IMR-90 (cell line): ENCODE data around the gene ZNF385C. TPM values are rescaled to one million over a fixed set of nuclear protein-coding genes. Genes with fewer than 3 reads are reported as not detected.

Experiments used
- ATAC-seq: fragments of 200-7000 bp; cut with Tn5 transposase; 2 replicates; pipeline ENCODE4 v1.9.1; 2020; ENCODE audit warnings: low read depth, mild to moderate bottlenecking, moderate library complexity
- BruUV-seq: library from RNA; stranded (reverse); fragments of 400-500 nt; replicated peaks from 2 replicates; lab custom pipeline; 2021; lab: Mats Ljungman, UMichigan
- CTCF ChIA-PET: fragments of 300-600 bp; formaldehyde crosslinking; extraction: SDS; loops from one replicate; lab custom pipeline; 2021; ENCODE audit warnings: antibody characterized with exemption; lab: Yijun Ruan, JAX
- POLR2A ChIA-PET: fragments of 300-600 bp; sonication (Branson Sonifier 250); formaldehyde crosslinking; loops from one replicate; lab custom pipeline; 2022; ENCODE audit warnings: antibody characterized with exemption; ENCODE audit not compliant: unreplicated experiment; lab: Charles Lee
- DNase-seq: peaks from one replicate; pipeline ENCODE4 v3.0.0; 2013
- H2AFZ ChIP-seq: replicated peaks from 2 replicates; pipeline ENCODE3; 2013; ENCODE audit warnings: low read length, mild to moderate bottlenecking; ENCODE audit not compliant: poor library complexity
- H2AK5ac ChIP-seq: 2 replicates; pipeline ENCODE4 v1.6.1; 2013; ENCODE audit warnings: low read depth, low read length, inconsistent platforms
- H2AK9ac ChIP-seq: replicated peaks from 2 replicates; pipeline ENCODE3; 2013; ENCODE audit warnings: mild to moderate bottlenecking, low read depth, low read length, moderate library complexity; ENCODE audit not compliant: poor library complexity
- H2BK120ac ChIP-seq: 2 replicates; pipeline ENCODE4 v1.6.1; 2013; ENCODE audit warnings: low read depth, low read length, inconsistent platforms
- H2BK15ac ChIP-seq: 3 replicates; pipeline ENCODE4 v1.6.1; 2013; ENCODE audit warnings: low read depth, low read length, inconsistent platforms
- H2BK20ac ChIP-seq: 2 replicates; pipeline ENCODE4 v1.6.1; 2013; ENCODE audit warnings: low read depth, mild to moderate bottlenecking, inconsistent platforms, low read length, moderate library complexity
- H2BK5ac ChIP-seq: 2 replicates; pipeline ENCODE4 v1.6.1; 2013; ENCODE audit warnings: mild to moderate bottlenecking, low read depth, low read length, inconsistent platforms; ENCODE audit not compliant: poor library complexity, severe bottlenecking
- H3K14ac ChIP-seq: replicated peaks from 2 replicates; pipeline ENCODE4 v1.6.1; 2013; ENCODE audit warnings: low read depth, low read length, inconsistent platforms
- H3K18ac ChIP-seq: 2 replicates; pipeline ENCODE4 v1.6.1; 2013; ENCODE audit warnings: low read depth, low read length, control low read depth
- H3K23ac ChIP-seq: 2 replicates; pipeline ENCODE4 v1.6.1; 2013; ENCODE audit warnings: low read depth, low read length, inconsistent platforms
- H3K27ac ChIP-seq: 2 replicates; pipeline ENCODE4 v1.5.1; 2013; ENCODE audit warnings: mild to moderate bottlenecking, control low read depth, low read length; ENCODE audit not compliant: insufficient read depth
- H3K27me3 ChIP-seq: 2 replicates; pipeline ENCODE4 v1.6.1; 2013; ENCODE audit warnings: low read length; ENCODE audit not compliant: control insufficient read depth, insufficient read depth
- H3K36me3 ChIP-seq: 2 replicates; pipeline ENCODE4 v1.6.1; 2013; ENCODE audit warnings: low read length, mixed read lengths; ENCODE audit not compliant: control insufficient read depth, insufficient read depth
- H3K4ac ChIP-seq: 2 replicates; pipeline ENCODE4 v1.6.1; 2013; ENCODE audit warnings: low read depth, low read length, inconsistent platforms
- H3K4me1 ChIP-seq: 2 replicates; pipeline ENCODE4 v1.6.1; 2013; ENCODE audit warnings: low read length, mixed read lengths; ENCODE audit not compliant: control insufficient read depth, insufficient read depth
- H3K4me2 ChIP-seq: 2 replicates; pipeline ENCODE4 v1.6.1; 2013; ENCODE audit warnings: low read depth, mild to moderate bottlenecking, control low read depth, low read length, moderate library complexity
- H3K4me3 ChIP-seq: 2 replicates; pipeline ENCODE4 v1.5.1; 2013; ENCODE audit warnings: low read depth, mild to moderate bottlenecking, control low read depth, low read length, moderate library complexity; ENCODE audit not compliant: insufficient read depth
- H3K56ac ChIP-seq: 2 replicates; pipeline ENCODE4 v1.6.1; 2013; ENCODE audit warnings: low read length, inconsistent platforms; ENCODE audit not compliant: insufficient read depth; ENCODE audit errors: extremely low read depth
- H3K79me1 ChIP-seq, 2 experiments: 2 replicates each; pipeline ENCODE4 v1.6.1; 2013; ENCODE audit warnings: low read length in 2 of 2, inconsistent platforms in 1 of 2, low read depth in 1 of 2
- H3K9ac ChIP-seq: 2 replicates; pipeline ENCODE4 v1.6.1; 2013; ENCODE audit warnings: low read depth, low read length, control low read depth
- H3K9me1 ChIP-seq: 2 replicates; pipeline ENCODE4 v1.6.1; 2013; ENCODE audit warnings: low read length, inconsistent platforms; ENCODE audit not compliant: insufficient read depth
- H3K9me3 ChIP-seq: 2 replicates; pipeline ENCODE4 v1.6.1; 2013; ENCODE audit warnings: low read length; ENCODE audit not compliant: control insufficient read depth, insufficient read depth
- H4K20me1 ChIP-seq: 2 replicates; pipeline ENCODE4 v1.6.1; 2013; ENCODE audit warnings: low read length, inconsistent platforms; ENCODE audit not compliant: insufficient read depth
- H4K5ac ChIP-seq: 2 replicates; pipeline ENCODE4 v1.6.1; 2013; ENCODE audit warnings: mild to moderate bottlenecking, low read depth, low read length, control low read depth
- H4K8ac ChIP-seq, 2 experiments: 2 replicates each; pipeline ENCODE4 v1.6.1; 2013; ENCODE audit warnings: low read depth in 2 of 2, low read length in 2 of 2, control low read depth in 1 of 2, inconsistent platforms in 1 of 2
- H4K91ac ChIP-seq: 2 replicates; pipeline ENCODE4 v1.6.1; 2013; ENCODE audit warnings: low read depth, low read length, inconsistent platforms; ENCODE audit not compliant: insufficient read depth
- BHLHE40 ChIP-seq: fragments of 150-350 bp; IDR thresholded peaks from 2 replicates; pipeline ENCODE4 v1.6.1; 2016; ENCODE audit warnings: mild to moderate bottlenecking, low read depth, low read length
- CEBPB ChIP-seq: IDR thresholded peaks from 2 replicates; pipeline ENCODE4 v1.6.1; 2012; ENCODE audit warnings: low read depth, low read length, improper control_type of control experiment
- CHD1 ChIP-seq: IDR thresholded peaks from 2 replicates; pipeline ENCODE4 v1.6.1; 2012; ENCODE audit warnings: low read depth, low read length, improper control_type of control experiment
- ELK1 ChIP-seq: fragments of 150-350 bp; IDR thresholded peaks from 2 replicates; pipeline ENCODE4 v1.6.1; 2016; ENCODE audit warnings: low read depth, mild to moderate bottlenecking, low read length, moderate library complexity, borderline replicate concordance
- MAFK ChIP-seq: IDR thresholded peaks from 2 replicates; pipeline ENCODE4 v1.6.1; 2012; ENCODE audit warnings: low read depth, low read length, improper control_type of control experiment
- MAZ ChIP-seq: IDR thresholded peaks from 2 replicates; pipeline ENCODE4 v1.6.1; 2012; ENCODE audit warnings: low read depth, mild to moderate bottlenecking, low read length, improper control_type of control experiment, moderate library complexity, borderline replicate concordance
- MXI1 ChIP-seq: IDR thresholded peaks from 2 replicates; pipeline ENCODE4 v1.6.1; 2012; ENCODE audit warnings: low read depth, mild to moderate bottlenecking, low read length, moderate library complexity, borderline replicate concordance
- NFE2L2 ChIP-seq: fragments of 150-350 bp; IDR thresholded peaks from 2 replicates; pipeline ENCODE4 v1.6.1; 2016; ENCODE audit warnings: low read depth, mild to moderate bottlenecking, low read length
- POLR2A ChIP-seq: IDR thresholded peaks from 2 replicates; pipeline ENCODE4 v1.6.1; 2012; ENCODE audit warnings: mild to moderate bottlenecking, low read depth, low read length
- RAD21 ChIP-seq: IDR thresholded peaks from 2 replicates; pipeline ENCODE4 v1.6.1; 2012; ENCODE audit warnings: low read length, improper control_type of control experiment
- RCOR1 ChIP-seq: IDR thresholded peaks from 2 replicates; pipeline ENCODE4 v1.6.1; 2012; ENCODE audit warnings: mild to moderate bottlenecking, low read length, improper control_type of control experiment; ENCODE audit not compliant: insufficient replicate concordance
- RFX5 ChIP-seq: IDR thresholded peaks from 2 replicates; pipeline ENCODE4 v1.8.0; 2012; ENCODE audit warnings: low read depth, mild to moderate bottlenecking, low read length, moderate library complexity
- SMC3 ChIP-seq: fragments of 150-350 bp; IDR thresholded peaks from 2 replicates; pipeline ENCODE4 v1.6.1; 2016; ENCODE audit warnings: low read depth, mild to moderate bottlenecking, antibody characterized with exemption, low read length, moderate library complexity
- USF2 ChIP-seq: fragments of 150-350 bp; IDR thresholded peaks from 2 replicates; pipeline ENCODE4 v1.6.1; 2017; ENCODE audit warnings: mild to moderate bottlenecking, antibody characterized with exemption, low read length, low read depth
- WGBS, 2 experiments: methylation state at CpG; one replicate each; pipeline versions ENCODE4 v1.1.5 to v1.1.7; 2013; ENCODE audit warnings: missing lambda C conversion rate in 2 of 2; ENCODE audit not compliant: insufficient read length in 1 of 2; ENCODE audit errors: extremely low coverage in 2 of 2; 5-methylcytosine and 5-hydroxymethylcytosine counted together
- dilution Hi-C: fragments of 300-500 bp; cut with HindIII; formaldehyde crosslinking; loops from one replicate; pipeline ENCODE4 v1.14.3; 2018; ENCODE audit warnings: low sequenced_read_pairs; ENCODE audit not compliant: unreplicated experiment
- in situ Hi-C: fragments of 300-500 bp; cut with MboI; formaldehyde crosslinking; loops from 3 replicates; pipeline ENCODE4 v1.14.3; 2019; ENCODE audit warnings: low sequenced_read_pairs, inconsistent platforms, mixed read lengths
- intact Hi-C: fragments of 100-400 bp; cut with micrococcal nuclease; formaldehyde crosslinking; loops from 2 replicates; pipeline ENCODE4 v1.10.0; 2022
- polyA plus RNA-seq, 3 experiments: library from polyadenylated mRNA; depleted of rRNA; stranded (reverse); fragments of >200 nt; gene quantifications; 2 replicates each; pipeline ENCODE4 v1.2.3, GENCODE V29; 2012; ENCODE audit warnings: low replicate concordance in 1 of 3
- total RNA-seq: library from RNA; depleted of rRNA; stranded (reverse); fragments of >200 nt; gene quantifications from 2 replicates; pipeline ENCODE4 v1.2.3, GENCODE V29; 2012

Gene ZNF385C
- total and polyA plus RNA-seq, 2 of the 4 experiments (the other 2 are of a cell fraction), result not detected

- TF ChIP-seq USF2 (no peak), RCOR1 (no peak), NFE2L2 (no peak)
Observed at GRCh38 chr17:42018988-42019387, 79.3 kb downstream of the ZNF385C start (continued).

GRCh38 chr17:42018339-42018738, 79.9 kb downstream of the ZNF385C start:
- in situ Hi-C loops, result no loop called here
- POLR2A ChIA-PET, result interaction anchor here (0.5 to 0.6 kb wide), 3 partner anchors 124 to 206 kb away, joined by 4 to 5 read pairs (median 4); partner anchors contain the start of gene FKBP10
- WGBS, 2 experiments, result no CpG with 5 or more reads among the region's 3 CpGs
- no peak for TF ChIP-seq MAZ
- no peak for TF ChIP-seq RFX5
- TF ChIP-seq CEBPB, result no peak
- TF ChIP-seq USF2, result no peak
- no peak for TF ChIP-seq ELK1
- no peak for TF ChIP-seq BHLHE40
- TF ChIP-seq MXI1, result no peak
- no peak for TF ChIP-seq MAFK
- no peak for TF ChIP-seq RCOR1
- TF ChIP-seq POLR2A, result no peak
- TF ChIP-seq RAD21, result no peak
- no peak for TF ChIP-seq SMC3
- TF ChIP-seq CHD1, result no peak

More at GRCh38 chr17:42018339-42018738, 79.9 kb downstream of the ZNF385C start:
- no peak overlapping the region for H2AFZ ChIP-seq
- no peak overlapping the region for H3K4me3 ChIP-seq
- no peak overlapping the region for H3K14ac ChIP-seq
- no peak overlapping the region for H2AK9ac ChIP-seq
- peaks cover 8% of the 10 kb centered on the region for H3K9me1 ChIP-seq
- intact Hi-C loops (no loop called here), dilution Hi-C loops (no loop called here)
- H2BK20ac ChIP-seq, result no peak overlapping the region
- H3K36me3 ChIP-seq, result peaks cover 8% of the 10 kb centered on the region
- H4K8ac ChIP-seq, result peak overlapping the region; percentile 96 to 100; a peak in 3 of 4 replicates
- peak overlapping the region; percentile 74; the same call in 1 of the 2 replicates for H2AK5ac ChIP-seq
- H2BK15ac ChIP-seq, result no peak overlapping the region
- H3K18ac ChIP-seq, result no peak overlapping the region
- H3K56ac ChIP-seq, result no peak overlapping the region
- peaks cover 3% of the 10 kb centered on the region; the same call in 1 of the 2 replicates for H3K4me1 ChIP-seq
- no peaks in the 10 kb centered on the region for H3K27me3 ChIP-seq
- H3K79me1 ChIP-seq, result peaks cover 12 to 49% of the 10 kb centered on the region in 2 experiments
- H4K5ac ChIP-seq, result peak overlapping the region; percentile 28; the same call in 1 of the 2 replicates
- H4K20me1 ChIP-seq, result peaks cover 12% of the 10 kb centered on the region
- DNase-seq (no peak), ATAC-seq (no peak)
- no peak overlapping the region for H4K91ac ChIP-seq
- H3K9me3 ChIP-seq, result no peaks in the 10 kb centered on the region
- H3K4ac ChIP-seq, result no peak overlapping the region; the same call in 1 of the 2 replicates
- H3K4me2 ChIP-seq, result peak overlapping the region; percentile 96; the same call in 1 of the 2 replicates
- H3K9ac ChIP-seq, result no peak overlapping the region
- H2BK120ac ChIP-seq, result no peak overlapping the region
- H2BK5ac ChIP-seq, result no peak overlapping the region
- CTCF ChIA-PET, result no interaction called here
- no TSS peak for BruUV-seq
- H3K27ac ChIP-seq, result no peak overlapping the region
- H3K23ac ChIP-seq, result peak overlapping the region; percentile 13; the same call in 1 of the 2 replicates
